ENCODE data around the gene MORC3.

The MORC3 gene

GRCh38 chr21:36354918-36355680, 35.1 kb downstream of the MORC3 start:
- TF ChIP-seq, protein P1, sequence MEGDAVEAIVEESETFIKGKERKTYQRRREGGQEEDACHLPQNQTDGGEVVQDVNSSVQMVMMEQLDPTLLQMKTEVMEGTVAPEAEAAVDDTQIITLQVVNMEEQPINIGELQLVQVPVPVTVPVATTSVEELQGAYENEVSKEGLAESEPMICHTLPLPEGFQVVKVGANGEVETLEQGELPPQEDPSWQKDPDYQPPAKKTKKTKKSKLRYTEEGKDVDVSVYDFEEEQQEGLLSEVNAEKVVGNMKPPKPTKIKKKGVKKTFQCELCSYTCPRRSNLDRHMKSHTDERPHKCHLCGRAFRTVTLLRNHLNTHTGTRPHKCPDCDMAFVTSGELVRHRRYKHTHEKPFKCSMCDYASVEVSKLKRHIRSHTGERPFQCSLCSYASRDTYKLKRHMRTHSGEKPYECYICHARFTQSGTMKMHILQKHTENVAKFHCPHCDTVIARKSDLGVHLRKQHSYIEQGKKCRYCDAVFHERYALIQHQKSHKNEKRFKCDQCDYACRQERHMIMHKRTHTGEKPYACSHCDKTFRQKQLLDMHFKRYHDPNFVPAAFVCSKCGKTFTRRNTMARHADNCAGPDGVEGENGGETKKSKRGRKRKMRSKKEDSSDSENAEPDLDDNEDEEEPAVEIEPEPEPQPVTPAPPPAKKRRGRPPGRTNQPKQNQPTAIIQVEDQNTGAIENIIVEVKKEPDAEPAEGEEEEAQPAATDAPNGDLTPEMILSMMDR (IDR thresholded peaks at IDR 0.05; ENCODE audit: low read depth, low read length), result no peak
- no peak for DNase-seq (ENCODE audit: extremely low read depth, low read depth)

GRCh38 chr21:36355868-36356267, 35.9 kb downstream of the MORC3 start:
- TF ChIP-seq, protein P1 (IDR thresholded peaks at IDR 0.05; ENCODE audit: low read depth, low read length), result no peak
- DNase-seq (ENCODE audit: extremely low read depth, low read depth), result no peak

DNA sequence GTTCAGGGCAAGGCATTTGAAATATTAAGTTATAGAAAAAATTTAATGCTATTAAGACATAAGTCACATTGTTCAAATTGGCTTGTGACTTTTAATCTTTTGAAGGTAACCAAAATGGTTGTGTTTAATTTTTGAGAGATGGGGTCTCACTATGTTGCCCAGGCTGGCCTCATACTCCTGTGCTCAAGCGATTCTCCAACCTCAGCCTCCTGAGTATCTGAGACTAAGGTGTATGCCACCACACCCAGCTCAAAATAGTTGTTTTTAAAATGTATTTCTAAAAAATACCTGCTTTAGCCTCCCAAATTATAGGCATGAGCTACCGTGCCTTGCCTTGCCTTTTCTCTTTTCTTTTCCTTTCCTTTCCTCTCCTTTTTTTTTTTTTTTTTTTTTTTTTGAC, 39.2 kb downstream of the MORC3 start:
- no peak for DNase-seq (ENCODE audit: extremely low read depth, low read depth)

GRCh38 chr21:36369064-36369685, 49.2 kb downstream of the MORC3 start:
- DNase-seq (ENCODE audit: extremely low read depth, low read depth), result no peak
- TF ChIP-seq, protein P1 (IDR thresholded peaks at IDR 0.05; ENCODE audit: low read depth, low read length), result no peak

More for the DNA sequence above, 39.2 kb downstream of the MORC3 start:
- TF ChIP-seq, protein P1 (IDR thresholded peaks at IDR 0.05; ENCODE audit: low read depth, low read length), result no peak

- TF ChIP-seq, protein P1 (IDR thresholded peaks at IDR 0.05; ENCODE audit: low read depth, low read length), result no peak
- no peak for DNase-seq (ENCODE audit: extremely low read depth, low read depth)
Observed at GRCh38 chr21:36375994-36376393, 56.0 kb downstream of the MORC3 start.

GRCh38 chr21:36377391-36377842, 57.4 kb downstream of the MORC3 start:
- DNase-seq (ENCODE audit: extremely low read depth, low read depth), result no peak
- TF ChIP-seq, protein P1 (IDR thresholded peaks at IDR 0.05; ENCODE audit: low read depth, low read length), result no peak

DNA sequence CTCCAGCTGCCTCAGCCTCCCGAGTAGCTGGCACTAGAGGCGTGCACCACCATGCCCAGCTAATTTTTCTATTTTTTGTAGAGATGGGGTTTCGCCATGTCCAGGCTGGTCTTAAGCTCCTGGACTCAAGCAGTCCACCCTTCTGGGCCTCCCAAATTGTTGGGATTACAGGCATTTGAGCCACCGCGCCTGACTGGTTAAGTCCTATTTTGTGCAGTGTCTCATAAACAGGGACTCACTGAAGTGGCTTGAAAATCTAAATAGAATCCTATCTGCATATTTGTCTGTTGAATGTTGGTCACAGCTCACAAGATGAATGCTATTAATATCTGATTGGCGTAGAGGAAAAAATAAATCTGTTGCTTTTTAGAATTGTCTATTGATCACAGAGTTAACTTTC, 59.3 kb downstream of the MORC3 start:
- TF ChIP-seq, protein P1 (IDR thresholded peaks at IDR 0.05; ENCODE audit: low read depth, low read length), result no peak
- DNase-seq (ENCODE audit: extremely low read depth, low read depth), result no peak

Measured in AG09319 (cell line).